SU-DHL-6 (cell line): ENCODE data around the gene CREB5.

Experiments
- CTCF ChIP-seq: fragments of 200-600 bp; sonication (generic); IDR thresholded peaks from one replicate; pipeline ENCODE4 v1.5.1; 2017; ENCODE audit warnings: antibody characterized with exemption, mild to moderate bottlenecking, low read length, moderate library complexity; ENCODE audit not compliant: insufficient read depth, poor library complexity, severe bottlenecking
- EZH2phosphoT487 ChIP-seq: fragments of 200-600 bp; sonication (generic), shearing (Covaris generic); conservative IDR thresholded peaks from 2 replicates; pipeline ENCODE4 v1.6.1; 2018; ENCODE audit warnings: mild to moderate bottlenecking, antibody characterized with exemption, low read length, moderate library complexity, mixed read lengths

GRCh38 chr7:28619256-28619655 lies 206.9 kb downstream of the CREB5 start:
- TF ChIP-seq CTCF (no peak), EZH2phosphoT487 (no peak)
